K562 (cell line): Measurements from ENCODE around the gene TRPM2.
"Not testable (repeated sequence)": the region's sequence is repeated elsewhere in the genome, so short reads cannot be mapped to it uniquely, and the experiment has no call there.

Experiments
- CCNT2 ChIP-seq: IDR thresholded peaks from 2 replicates; pipeline ENCODE4 v1.6.1; 2011; ENCODE audit warnings: borderline replicate concordance, low read depth, mild to moderate bottlenecking, moderate library complexity, mixed read lengths, low read length; ENCODE audit not compliant: insufficient read length; ENCODE audit errors: extremely low read depth
- NR2C1 ChIP-seq, 2 experiments: fragments of 450-650 bp; IDR thresholded peaks; 2 replicates each; pipeline ENCODE4 v1.6.1; 2017; ENCODE audit warnings: mild to moderate bottlenecking in 2 of 2, antibody characterized with exemption in 1 of 2, inconsistent platforms in 1 of 2, missing compliant biosample characterization in 1 of 2, missing genetic modification characterization in 1 of 2
- TF ChIP-seq, protein P1 (sequence below): fragments of 250-450 bp; sonication (Bioruptor Pico); IDR thresholded peaks from 2 replicates; pipeline ENCODE4 v1.5.0; 2020; ENCODE audit warnings: mild to moderate bottlenecking, borderline replicate concordance
- TF ChIP-seq, protein P2 (sequence below), 3 experiments: IDR thresholded peaks in 2 of 3; conservative IDR thresholded peaks in 1 of 3; 2 replicates each; pipeline ENCODE4 v1.5.1; 2011 to 2012; ENCODE audit warnings: low read length in 3 of 3, mild to moderate bottlenecking in 3 of 3, control low read depth in 2 of 3, improper control_type of control experiment in 1 of 3, inconsistent platforms in 1 of 3, low read depth in 1 of 3, mixed read lengths in 1 of 3, moderate library complexity in 1 of 3; ENCODE audit not compliant: insufficient read depth in 2 of 3
- TF ChIP-seq, protein P3 (sequence below): sonication (generic); formaldehyde crosslinking; IDR thresholded peaks from 2 replicates; pipeline ENCODE4 v1.8.1; 2022; ENCODE audit warnings: missing genetic modification reagents

DNA sequence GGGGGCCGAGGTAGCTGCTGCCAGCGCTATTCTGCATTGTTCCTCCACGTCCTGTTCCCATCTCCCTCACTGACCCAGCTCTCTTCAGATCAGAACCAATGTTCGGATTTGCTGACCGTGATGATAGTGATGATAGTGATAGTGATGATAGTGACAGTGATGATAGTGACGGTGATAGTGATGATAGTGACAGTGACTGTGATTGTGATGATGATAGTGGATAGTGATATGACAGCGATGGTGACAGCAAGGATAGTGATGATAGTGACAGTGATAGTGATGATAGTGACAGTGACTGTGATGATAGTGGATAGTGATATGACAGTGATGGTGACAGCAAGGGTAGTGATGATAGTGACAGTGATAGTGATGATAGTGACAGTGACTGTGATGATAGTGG is 51.1 kb downstream of the TRPM2 start:
- TF ChIP-seq CCNT2; NR2C1 (IDR thresholded peaks at IDR 0.05); NR2C1 (tag; IDR thresholded peaks at IDR 0.05): not testable (repeated sequence)
- TF ChIP-seq, protein P1, sequence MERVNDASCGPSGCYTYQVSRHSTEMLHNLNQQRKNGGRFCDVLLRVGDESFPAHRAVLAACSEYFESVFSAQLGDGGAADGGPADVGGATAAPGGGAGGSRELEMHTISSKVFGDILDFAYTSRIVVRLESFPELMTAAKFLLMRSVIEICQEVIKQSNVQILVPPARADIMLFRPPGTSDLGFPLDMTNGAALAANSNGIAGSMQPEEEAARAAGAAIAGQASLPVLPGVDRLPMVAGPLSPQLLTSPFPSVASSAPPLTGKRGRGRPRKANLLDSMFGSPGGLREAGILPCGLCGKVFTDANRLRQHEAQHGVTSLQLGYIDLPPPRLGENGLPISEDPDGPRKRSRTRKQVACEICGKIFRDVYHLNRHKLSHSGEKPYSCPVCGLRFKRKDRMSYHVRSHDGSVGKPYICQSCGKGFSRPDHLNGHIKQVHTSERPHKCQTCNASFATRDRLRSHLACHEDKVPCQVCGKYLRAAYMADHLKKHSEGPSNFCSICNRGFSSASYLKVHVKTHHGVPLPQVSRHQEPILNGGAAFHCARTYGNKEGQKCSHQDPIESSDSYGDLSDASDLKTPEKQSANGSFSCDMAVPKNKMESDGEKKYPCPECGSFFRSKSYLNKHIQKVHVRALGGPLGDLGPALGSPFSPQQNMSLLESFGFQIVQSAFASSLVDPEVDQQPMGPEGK (CRISPR knock-in tag), result not testable (repeated sequence)
- TF ChIP-seq, protein P2, sequence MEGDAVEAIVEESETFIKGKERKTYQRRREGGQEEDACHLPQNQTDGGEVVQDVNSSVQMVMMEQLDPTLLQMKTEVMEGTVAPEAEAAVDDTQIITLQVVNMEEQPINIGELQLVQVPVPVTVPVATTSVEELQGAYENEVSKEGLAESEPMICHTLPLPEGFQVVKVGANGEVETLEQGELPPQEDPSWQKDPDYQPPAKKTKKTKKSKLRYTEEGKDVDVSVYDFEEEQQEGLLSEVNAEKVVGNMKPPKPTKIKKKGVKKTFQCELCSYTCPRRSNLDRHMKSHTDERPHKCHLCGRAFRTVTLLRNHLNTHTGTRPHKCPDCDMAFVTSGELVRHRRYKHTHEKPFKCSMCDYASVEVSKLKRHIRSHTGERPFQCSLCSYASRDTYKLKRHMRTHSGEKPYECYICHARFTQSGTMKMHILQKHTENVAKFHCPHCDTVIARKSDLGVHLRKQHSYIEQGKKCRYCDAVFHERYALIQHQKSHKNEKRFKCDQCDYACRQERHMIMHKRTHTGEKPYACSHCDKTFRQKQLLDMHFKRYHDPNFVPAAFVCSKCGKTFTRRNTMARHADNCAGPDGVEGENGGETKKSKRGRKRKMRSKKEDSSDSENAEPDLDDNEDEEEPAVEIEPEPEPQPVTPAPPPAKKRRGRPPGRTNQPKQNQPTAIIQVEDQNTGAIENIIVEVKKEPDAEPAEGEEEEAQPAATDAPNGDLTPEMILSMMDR (IDR thresholded peaks at IDR 0.05 in 2 of 3, conservative IDR thresholded peaks at IDR 0.05 in 1 of 3; ENCODE audit: insufficient read depth in 2 of 3, low read depth in 1 of 3, low read length in 3 of 3), result not testable (repeated sequence)
- TF ChIP-seq, protein P3, sequence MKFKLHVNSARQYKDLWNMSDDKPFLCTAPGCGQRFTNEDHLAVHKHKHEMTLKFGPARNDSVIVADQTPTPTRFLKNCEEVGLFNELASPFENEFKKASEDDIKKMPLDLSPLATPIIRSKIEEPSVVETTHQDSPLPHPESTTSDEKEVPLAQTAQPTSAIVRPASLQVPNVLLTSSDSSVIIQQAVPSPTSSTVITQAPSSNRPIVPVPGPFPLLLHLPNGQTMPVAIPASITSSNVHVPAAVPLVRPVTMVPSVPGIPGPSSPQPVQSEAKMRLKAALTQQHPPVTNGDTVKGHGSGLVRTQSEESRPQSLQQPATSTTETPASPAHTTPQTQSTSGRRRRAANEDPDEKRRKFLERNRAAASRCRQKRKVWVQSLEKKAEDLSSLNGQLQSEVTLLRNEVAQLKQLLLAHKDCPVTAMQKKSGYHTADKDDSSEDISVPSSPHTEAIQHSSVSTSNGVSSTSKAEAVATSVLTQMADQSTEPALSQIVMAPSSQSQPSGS, result not testable (repeated sequence)
